Measurements from ENCODE around the gene NFIA. TPM values are rescaled to one million over a fixed set of nuclear protein-coding genes. Genes with fewer than 3 reads are reported as not detected.

The NFIA gene
- total and polyA plus RNA-seq, 5 donors from 2014 or later, result 0.86 to 3.9 (median 1.7) TPM

GRCh38 chr1:61133335-61134019, 51.1 kb downstream of the NFIA start:
- H3K27ac Mint-ChIP-seq, result no peak overlapping the region
- no peak for DNase-seq
- H3K9me3 Mint-ChIP-seq, result peaks cover 0 to 2% (median 0%) of the 10 kb centered on the region in 7 donors
- no peak overlapping the region for H3K4me3 Mint-ChIP-seq
- no peak overlapping the region for H3K4me3 ChIP-seq (ENCODE audit: low read depth, low read length)
- peaks cover 2% of the 10 kb centered on the region for H3K27me3 ChIP-seq (ENCODE audit: control insufficient read depth, insufficient read depth, low read length)
- no peak for ATAC-seq (ENCODE audit: low read depth in 2 of 2)
- H3K4me1 Mint-ChIP-seq, result no peaks in the 10 kb centered on the region
- H3K36me3 Mint-ChIP-seq, result no peaks in the 10 kb centered on the region
- H3K4me1 ChIP-seq (ENCODE audit: control insufficient read depth, insufficient read depth, low read length, poor library complexity, severe bottlenecking), result no peaks in the 10 kb centered on the region
- no peaks in the 10 kb centered on the region for H3K27me3 Mint-ChIP-seq
- no peaks in the 10 kb centered on the region for H3K36me3 ChIP-seq (ENCODE audit: control insufficient read depth, insufficient read depth, low read length)
- no peak overlapping the region for H3K27ac ChIP-seq (ENCODE audit: insufficient read depth, low read length, poor library complexity, severe bottlenecking)
- H3K9me3 ChIP-seq (ENCODE audit: control insufficient read depth in 2 of 2, low read length in 2 of 2), result no peaks in the 10 kb centered on the region

GRCh38 chr1:61135291-61135690, 52.9 kb downstream of the NFIA start:
- Histone ChIP-seq H3K27me3 (ENCODE audit: control insufficient read depth, insufficient read depth, low read length) (peaks cover 2% of the 10 kb centered on the region), H3K27ac (ENCODE audit: insufficient read depth, low read length, poor library complexity, severe bottlenecking) (no peak overlapping the region), H3K9me3 (ENCODE audit: control insufficient read depth in 2 of 2, low read length in 2 of 2) (no peaks in the 10 kb centered on the region), H3K4me3 (ENCODE audit: low read depth, low read length) (no peak overlapping the region), H3K4me1 (ENCODE audit: control insufficient read depth, insufficient read depth, low read length, poor library complexity, severe bottlenecking) (no peaks in the 10 kb centered on the region), H3K36me3 (ENCODE audit: control insufficient read depth, insufficient read depth, low read length) (no peaks in the 10 kb centered on the region)
- peaks cover 0 to 2% (median 0%) of the 10 kb centered on the region in 7 donors for H3K9me3 Mint-ChIP-seq
- H3K4me1 Mint-ChIP-seq, result no peaks in the 10 kb centered on the region
- no peak for ATAC-seq (ENCODE audit: low read depth in 2 of 2)
- no peak overlapping the region for H3K4me3 Mint-ChIP-seq
- DNase-seq, result no peak
- H3K36me3 Mint-ChIP-seq, result no peaks in the 10 kb centered on the region
- no peak overlapping the region for H3K27ac Mint-ChIP-seq
- H3K27me3 Mint-ChIP-seq, result no peaks in the 10 kb centered on the region

DNA sequence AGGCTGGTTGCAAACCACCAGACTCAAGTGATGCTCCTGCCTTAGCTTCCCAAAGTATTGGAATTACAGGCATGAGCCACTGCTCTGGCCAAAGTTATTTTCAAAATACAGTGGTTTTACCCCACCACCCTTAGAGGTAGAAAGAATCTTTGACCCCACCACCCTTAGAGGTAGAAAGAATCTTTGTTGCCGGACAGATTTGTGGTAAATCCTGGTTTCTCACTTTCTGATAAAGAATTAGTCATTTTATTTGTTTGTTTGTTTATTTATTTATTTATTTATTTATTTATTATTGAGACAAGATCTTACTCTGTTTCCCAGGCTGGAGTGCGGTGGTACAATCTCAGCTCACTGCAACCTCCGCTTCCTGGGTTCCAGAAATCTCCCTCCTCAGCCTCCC, 55.9 kb downstream of the NFIA start:
- Histone ChIP-seq H3K4me3 (ENCODE audit: low read depth, low read length) (no peak overlapping the region), H3K9me3 (ENCODE audit: control insufficient read depth in 2 of 2, low read length in 2 of 2) (no peaks in the 10 kb centered on the region), H3K4me1 (ENCODE audit: control insufficient read depth, insufficient read depth, low read length, poor library complexity, severe bottlenecking) (no peaks in the 10 kb centered on the region), H3K27ac (ENCODE audit: insufficient read depth, low read length, poor library complexity, severe bottlenecking) (no peak overlapping the region), H3K36me3 (ENCODE audit: control insufficient read depth, insufficient read depth, low read length) (no peaks in the 10 kb centered on the region), H3K27me3 (ENCODE audit: control insufficient read depth, insufficient read depth, low read length) (no peaks in the 10 kb centered on the region)
- Mint-ChIP-seq H3K27ac (no peak overlapping the region), H3K4me1 (no peaks in the 10 kb centered on the region), H3K4me3 (no peak overlapping the region), H3K27me3 (peaks cover 6% of the 10 kb centered on the region), H3K36me3 (no peaks in the 10 kb centered on the region), H3K9me3 (no peaks in the 10 kb centered on the region)
- no peak for ATAC-seq (ENCODE audit: low read depth in 2 of 2)
- DNase-seq, result no peak

- H3K27me3 ChIP-seq (ENCODE audit: control insufficient read depth, insufficient read depth, low read length), result no peaks in the 10 kb centered on the region
- no peak overlapping the region for H3K27ac ChIP-seq (ENCODE audit: insufficient read depth, low read length, poor library complexity, severe bottlenecking)
- no peak for ATAC-seq (ENCODE audit: low read depth in 2 of 2)
- H3K4me1 ChIP-seq (ENCODE audit: control insufficient read depth, insufficient read depth, low read length, poor library complexity, severe bottlenecking), result no peaks in the 10 kb centered on the region
- Mint-ChIP-seq H3K27me3 (peaks cover 8% of the 10 kb centered on the region), H3K36me3 (no peaks in the 10 kb centered on the region), H3K27ac (no peak overlapping the region), H3K9me3 (no peaks in the 10 kb centered on the region), H3K4me3 (no peak overlapping the region), H3K4me1 (no peaks in the 10 kb centered on the region)
- no peak for DNase-seq
- no peak overlapping the region for H3K4me3 ChIP-seq (ENCODE audit: low read depth, low read length)
- no peaks in the 10 kb centered on the region for H3K36me3 ChIP-seq (ENCODE audit: control insufficient read depth, insufficient read depth, low read length)
- no peaks in the 10 kb centered on the region for H3K9me3 ChIP-seq (ENCODE audit: control insufficient read depth in 2 of 2, low read length in 2 of 2)
Observed at GRCh38 chr1:61138921-61139774, 56.8 kb downstream of the NFIA start.

DNA sequence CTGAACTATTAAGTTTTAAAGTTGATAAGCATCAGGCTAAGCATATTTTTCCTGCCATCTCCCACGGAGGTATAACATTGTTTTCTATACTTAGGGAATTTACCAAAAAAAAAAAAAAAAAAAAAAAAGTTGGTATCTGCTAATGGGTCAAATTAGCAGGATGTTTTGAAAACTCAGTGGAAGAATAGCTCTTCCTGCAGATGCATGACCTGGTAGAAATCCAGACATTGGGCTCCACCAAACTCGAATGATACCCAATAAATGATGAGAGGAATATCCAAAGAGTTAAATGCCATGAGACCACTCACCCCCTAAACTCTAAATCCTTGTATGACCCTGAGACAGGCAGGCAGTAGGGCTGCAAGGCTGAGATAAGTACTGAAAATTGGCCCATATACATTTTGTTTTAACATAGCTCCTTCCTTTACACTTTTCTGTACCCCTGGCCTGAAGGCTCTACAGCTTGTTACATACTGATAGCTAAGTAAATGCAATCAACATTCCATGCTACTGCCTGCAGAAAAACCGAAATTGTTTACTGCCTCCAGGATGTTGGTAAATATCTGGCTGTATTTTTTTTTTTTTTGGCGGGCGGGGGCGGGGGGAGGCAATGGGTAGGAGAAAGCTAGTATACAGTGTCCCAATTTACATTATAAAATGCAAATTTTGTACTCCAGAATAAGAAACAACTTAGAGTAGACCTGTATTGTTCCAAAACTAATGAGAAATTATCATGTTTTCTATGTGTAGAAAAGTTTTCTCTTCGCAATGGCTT, 57.6 kb downstream of the NFIA start:
- Histone ChIP-seq H3K4me1 (ENCODE audit: control insufficient read depth, insufficient read depth, low read length, poor library complexity, severe bottlenecking) (no peaks in the 10 kb centered on the region), H3K4me3 (ENCODE audit: low read depth, low read length) (no peak overlapping the region), H3K36me3 (ENCODE audit: control insufficient read depth, insufficient read depth, low read length) (no peaks in the 10 kb centered on the region), H3K9me3 (ENCODE audit: control insufficient read depth in 2 of 2, low read length in 2 of 2) (no peaks in the 10 kb centered on the region), H3K27ac (ENCODE audit: insufficient read depth, low read length, poor library complexity, severe bottlenecking) (no peak overlapping the region), H3K27me3 (ENCODE audit: control insufficient read depth, insufficient read depth, low read length) (no peaks in the 10 kb centered on the region)
- Mint-ChIP-seq H3K27me3 (peaks cover 8% of the 10 kb centered on the region), H3K27ac (no peak overlapping the region), H3K9me3 (no peaks in the 10 kb centered on the region), H3K36me3 (no peaks in the 10 kb centered on the region), H3K4me1 (no peaks in the 10 kb centered on the region), H3K4me3 (no peak overlapping the region)
- no peak for DNase-seq
- ATAC-seq (ENCODE audit: low read depth in 2 of 2), result no peak

- Histone ChIP-seq H3K27me3 (ENCODE audit: control insufficient read depth, insufficient read depth, low read length) (no peaks in the 10 kb centered on the region), H3K4me1 (ENCODE audit: control insufficient read depth, insufficient read depth, low read length, poor library complexity, severe bottlenecking) (no peaks in the 10 kb centered on the region), H3K9me3 (ENCODE audit: control insufficient read depth in 2 of 2, low read length in 2 of 2) (no peaks in the 10 kb centered on the region), H3K27ac (ENCODE audit: insufficient read depth, low read length, poor library complexity, severe bottlenecking) (no peak overlapping the region), H3K36me3 (ENCODE audit: control insufficient read depth, insufficient read depth, low read length) (no peaks in the 10 kb centered on the region), H3K4me3 (ENCODE audit: low read depth, low read length) (no peak overlapping the region)
- Mint-ChIP-seq H3K9me3 (no peaks in the 10 kb centered on the region), H3K27me3 (peaks cover 8% of the 10 kb centered on the region), H3K4me3 (no peak overlapping the region), H3K27ac (no peak overlapping the region), H3K36me3 (no peaks in the 10 kb centered on the region), H3K4me1 (no peaks in the 10 kb centered on the region)
- DNase-seq, result no peak
- ATAC-seq (ENCODE audit: low read depth in 2 of 2), result no peak
Observed at GRCh38 chr1:61140778-61141177, 58.4 kb downstream of the NFIA start.

DNA sequence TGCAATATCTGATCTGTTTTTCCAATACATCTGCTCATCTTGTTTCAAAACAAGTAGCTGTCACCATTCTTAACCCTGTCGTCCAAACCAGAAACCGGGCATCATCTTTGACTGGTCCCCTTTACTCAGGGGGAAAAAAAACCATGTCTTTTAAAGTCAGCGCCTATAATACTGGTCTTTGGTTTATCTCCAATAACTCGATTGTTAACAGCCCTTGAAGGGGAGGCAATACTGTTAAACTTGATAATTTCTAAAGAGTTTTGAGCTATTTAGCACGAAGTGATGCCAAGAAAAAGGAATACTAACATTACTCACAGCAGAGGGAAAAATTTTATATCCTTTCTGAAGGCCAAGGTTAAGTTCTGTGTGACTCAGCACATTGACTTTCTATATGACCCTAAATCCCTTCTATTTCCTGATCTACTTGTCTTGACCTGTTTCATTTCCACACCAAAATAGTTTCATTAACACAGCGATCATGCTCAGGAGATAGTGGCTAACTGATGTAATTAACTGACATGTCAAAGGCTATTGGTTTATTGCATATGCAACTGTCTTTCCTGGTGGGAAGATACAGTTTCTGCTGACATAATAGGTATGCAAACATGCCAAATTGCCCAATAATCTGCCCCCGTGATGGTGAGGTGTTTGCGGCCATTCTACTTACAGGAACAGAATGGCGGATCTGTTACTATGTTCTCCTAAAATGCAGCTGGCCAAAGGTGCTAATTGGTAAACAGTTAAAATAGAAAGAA, 59.1 kb downstream of the NFIA start:
- Mint-ChIP-seq H3K36me3 (no peaks in the 10 kb centered on the region), H3K9me3 (no peaks in the 10 kb centered on the region), H3K27ac (no peak overlapping the region), H3K4me1 (no peaks in the 10 kb centered on the region), H3K4me3 (no peak overlapping the region), H3K27me3 (peaks cover 8% of the 10 kb centered on the region)
- no peaks in the 10 kb centered on the region for H3K36me3 ChIP-seq (ENCODE audit: control insufficient read depth, insufficient read depth, low read length)
- ATAC-seq (ENCODE audit: low read depth in 2 of 2) (no peak), DNase-seq (no peak)
- no peak overlapping the region for H3K4me3 ChIP-seq (ENCODE audit: low read depth, low read length)
- no peaks in the 10 kb centered on the region for H3K4me1 ChIP-seq (ENCODE audit: control insufficient read depth, insufficient read depth, low read length, poor library complexity, severe bottlenecking)
- no peaks in the 10 kb centered on the region for H3K9me3 ChIP-seq (ENCODE audit: control insufficient read depth in 2 of 2, low read length in 2 of 2)
- H3K27ac ChIP-seq (ENCODE audit: insufficient read depth, low read length, poor library complexity, severe bottlenecking), result no peak overlapping the region
- no peaks in the 10 kb centered on the region for H3K27me3 ChIP-seq (ENCODE audit: control insufficient read depth, insufficient read depth, low read length)
